Stimulated activated CD4-positive, alpha-beta T cell treated with anti-CD3 and anti-CD28 coated beads, Interleukin-2, amount 100 ng/mL, for 4 hours (primary cell): ENCODE results near the gene ZACN.
"Not testable (repeated sequence)": the region's sequence is repeated elsewhere in the genome, so short reads cannot be mapped to it uniquely, and the experiment has no call there.

ENCODE experiments used
- DNase-seq: peaks from one replicate; pipeline ENCODE4 v3.0.0-alpha.2; 2020; ENCODE audit warnings: low read depth

The ZACN gene

DNA sequence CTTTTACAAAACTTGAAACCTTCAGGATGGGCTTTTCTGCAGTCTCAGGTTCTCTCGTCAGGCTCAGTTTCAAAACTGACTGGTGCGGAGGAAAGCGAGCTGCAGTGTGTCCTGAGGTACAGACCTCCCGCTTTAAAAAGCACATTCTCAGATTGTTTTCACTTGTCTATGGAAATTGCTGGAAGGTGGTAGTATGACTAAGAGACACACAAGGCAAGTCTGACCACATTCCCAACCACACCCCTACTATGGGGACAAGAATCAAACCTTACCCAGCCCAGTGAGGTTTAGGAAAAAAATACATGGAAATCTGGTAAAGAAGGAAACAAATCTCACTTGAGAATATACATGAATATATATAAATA is 24.9 kb upstream of the ZACN start:
- DNase-seq: no peak

DNA sequence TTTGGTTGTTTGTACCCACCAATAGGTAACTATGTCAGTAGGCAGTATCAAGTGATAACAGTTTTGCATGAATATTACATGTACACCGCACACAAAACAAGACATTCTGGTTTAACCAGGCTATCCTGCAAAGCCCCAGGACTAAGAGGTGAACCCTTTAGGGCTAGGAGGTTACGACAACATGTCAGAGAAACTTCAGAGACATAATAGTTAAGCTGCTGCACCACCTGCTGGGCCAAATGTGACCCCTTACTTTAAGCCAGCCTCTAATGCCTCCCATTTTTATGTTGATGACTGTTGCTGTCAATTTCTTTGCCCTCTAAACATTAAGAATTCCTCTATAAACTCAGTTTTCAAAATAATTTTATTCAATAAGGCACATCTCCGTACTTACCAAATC is 22.1 kb upstream of the ZACN start:
- DNase-seq: no peak

DNA sequence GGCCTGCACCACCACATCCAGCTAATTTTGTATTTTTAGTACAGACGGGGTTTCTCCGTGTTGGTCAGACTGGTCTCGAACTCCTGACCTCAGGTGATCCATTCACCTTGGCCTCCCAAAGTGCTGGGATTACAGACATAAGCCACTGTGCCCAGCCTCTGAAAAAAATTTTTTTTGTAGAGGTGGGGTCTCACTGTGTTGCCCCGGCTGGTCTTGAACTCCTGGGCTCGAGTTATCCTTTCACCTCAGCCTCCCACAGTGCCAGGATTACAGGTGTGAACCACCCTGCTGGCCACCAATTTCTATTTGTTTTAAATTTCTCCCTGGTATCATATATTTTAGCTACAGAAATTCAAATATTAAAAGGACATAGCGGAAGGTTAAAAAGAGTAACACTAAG is 20.7 kb upstream of the ZACN start:
- DNase-seq: not testable (repeated sequence)

DNA sequence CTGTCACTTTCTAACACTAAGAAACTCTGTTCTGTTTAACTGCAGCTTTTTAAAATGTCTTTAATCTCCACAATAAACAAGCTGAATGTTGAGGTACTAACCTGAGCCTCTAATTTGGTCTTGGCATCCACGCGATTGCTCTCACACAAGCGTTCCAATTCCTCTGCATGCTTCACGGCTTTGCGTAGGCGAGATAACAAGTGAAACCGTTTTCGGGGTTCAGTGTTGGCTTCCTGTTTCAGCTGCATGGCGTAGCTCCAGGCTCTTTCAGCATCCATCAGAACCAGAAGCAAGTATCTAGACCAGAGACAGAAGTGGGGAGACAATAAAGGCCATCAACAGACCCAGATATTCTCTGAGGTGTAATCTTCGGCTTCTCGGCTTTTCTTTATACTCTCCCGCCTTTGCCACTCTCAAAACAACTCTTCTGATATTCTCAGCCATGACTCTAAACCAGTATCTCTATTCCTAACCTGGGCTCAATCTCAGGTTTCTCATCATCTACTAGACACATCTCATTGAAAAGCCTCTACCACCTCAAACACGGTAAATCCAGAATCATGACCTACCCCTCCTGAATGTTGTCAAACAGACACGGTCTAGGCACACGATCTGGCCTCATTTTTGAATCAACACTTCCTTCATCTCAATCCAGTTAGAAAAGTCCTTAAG is 15.0 kb upstream of the ZACN start:
- peak; percentile 55 for DNase-seq

DNA sequence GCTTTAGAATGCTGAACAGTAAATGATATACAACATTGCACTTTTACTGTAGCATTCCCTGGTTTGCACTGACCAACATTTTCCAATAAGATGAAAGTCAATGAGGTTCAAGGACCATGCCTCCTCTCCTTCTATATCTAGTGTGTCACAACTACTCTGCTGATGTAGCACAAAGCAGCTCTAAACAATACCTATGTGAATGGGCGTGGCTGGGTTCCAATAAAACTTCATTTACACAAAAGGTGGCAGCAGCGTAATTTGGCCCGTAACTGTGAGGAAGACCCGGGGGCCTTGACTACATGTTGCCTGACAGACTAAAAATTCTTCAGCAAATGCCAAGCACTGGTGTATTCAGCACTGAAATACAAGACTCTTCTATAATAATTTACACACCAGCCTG is 13.2 kb upstream of the ZACN start:
- no peak for DNase-seq

DNA sequence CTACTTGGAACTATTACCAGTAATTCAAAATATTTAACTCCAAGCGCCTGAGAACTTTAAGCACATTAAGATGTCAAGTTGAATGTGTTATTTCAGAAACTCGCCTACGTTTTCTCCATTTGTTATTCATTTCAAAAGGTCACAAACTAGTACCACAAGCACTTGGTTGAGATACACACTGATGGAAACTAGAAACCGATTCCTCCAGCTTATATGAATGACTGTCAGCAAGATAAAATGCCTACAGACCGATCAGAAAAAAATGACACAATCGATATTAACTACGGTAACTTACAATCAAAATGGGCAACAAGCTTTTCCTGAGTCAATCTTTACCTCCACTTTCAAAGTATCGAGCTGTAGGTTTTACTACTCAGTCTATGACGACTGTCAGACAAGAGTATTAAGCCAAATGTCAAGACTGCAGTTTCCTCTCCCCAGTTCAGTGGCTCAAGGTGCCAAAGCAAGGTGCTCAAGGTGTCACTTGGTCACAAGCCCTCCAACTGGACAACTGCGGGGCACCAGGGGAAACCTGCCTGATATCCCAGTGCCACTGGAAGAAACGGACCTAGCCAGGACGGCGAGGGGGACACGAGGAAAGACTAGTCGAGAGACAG is 7.3 kb upstream of the ZACN start:
- no peak for DNase-seq

DNA sequence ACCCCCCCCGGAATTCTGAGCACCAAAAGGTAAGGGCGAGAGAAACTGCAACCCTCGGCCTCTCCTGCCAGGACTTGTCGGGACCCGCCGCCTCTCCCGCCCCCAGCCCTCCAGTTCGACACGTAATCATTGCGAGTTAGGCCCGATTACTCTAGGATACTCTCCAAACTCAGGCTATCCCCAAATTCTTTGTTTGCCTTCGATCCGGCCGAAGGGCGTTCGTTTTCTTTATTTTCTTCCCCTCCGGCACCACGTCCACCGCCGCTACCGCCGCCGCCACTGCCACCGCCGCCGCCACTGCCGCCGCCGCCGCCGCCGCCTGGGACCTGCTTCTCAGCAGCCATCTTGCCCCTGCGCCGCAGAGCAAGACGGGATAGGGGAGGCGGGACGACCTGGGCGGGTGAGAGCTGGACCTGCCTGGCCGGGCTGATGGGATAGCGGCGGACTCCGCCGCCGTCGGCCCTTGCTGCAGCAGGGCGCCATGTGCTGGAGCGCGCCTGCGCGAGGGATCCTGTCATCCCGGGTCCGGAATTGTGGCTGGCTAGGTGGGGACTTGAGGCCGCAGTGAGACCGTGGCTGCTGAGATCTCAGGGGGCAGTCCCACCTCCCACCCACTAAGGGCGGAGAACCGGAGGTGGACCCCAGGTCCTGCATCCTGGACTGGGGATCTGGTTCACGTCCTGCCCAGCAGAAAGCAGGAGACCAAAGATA is 6.7 kb upstream of the ZACN start, which contains the start of gene SRP68:
Gene SRP68 (minus strand): TSS at position 370 of the 711 bp plus-strand sequence. CDS start 26 bp downstream, at position 344.
- DNase-seq: peak; percentile 79

DNA sequence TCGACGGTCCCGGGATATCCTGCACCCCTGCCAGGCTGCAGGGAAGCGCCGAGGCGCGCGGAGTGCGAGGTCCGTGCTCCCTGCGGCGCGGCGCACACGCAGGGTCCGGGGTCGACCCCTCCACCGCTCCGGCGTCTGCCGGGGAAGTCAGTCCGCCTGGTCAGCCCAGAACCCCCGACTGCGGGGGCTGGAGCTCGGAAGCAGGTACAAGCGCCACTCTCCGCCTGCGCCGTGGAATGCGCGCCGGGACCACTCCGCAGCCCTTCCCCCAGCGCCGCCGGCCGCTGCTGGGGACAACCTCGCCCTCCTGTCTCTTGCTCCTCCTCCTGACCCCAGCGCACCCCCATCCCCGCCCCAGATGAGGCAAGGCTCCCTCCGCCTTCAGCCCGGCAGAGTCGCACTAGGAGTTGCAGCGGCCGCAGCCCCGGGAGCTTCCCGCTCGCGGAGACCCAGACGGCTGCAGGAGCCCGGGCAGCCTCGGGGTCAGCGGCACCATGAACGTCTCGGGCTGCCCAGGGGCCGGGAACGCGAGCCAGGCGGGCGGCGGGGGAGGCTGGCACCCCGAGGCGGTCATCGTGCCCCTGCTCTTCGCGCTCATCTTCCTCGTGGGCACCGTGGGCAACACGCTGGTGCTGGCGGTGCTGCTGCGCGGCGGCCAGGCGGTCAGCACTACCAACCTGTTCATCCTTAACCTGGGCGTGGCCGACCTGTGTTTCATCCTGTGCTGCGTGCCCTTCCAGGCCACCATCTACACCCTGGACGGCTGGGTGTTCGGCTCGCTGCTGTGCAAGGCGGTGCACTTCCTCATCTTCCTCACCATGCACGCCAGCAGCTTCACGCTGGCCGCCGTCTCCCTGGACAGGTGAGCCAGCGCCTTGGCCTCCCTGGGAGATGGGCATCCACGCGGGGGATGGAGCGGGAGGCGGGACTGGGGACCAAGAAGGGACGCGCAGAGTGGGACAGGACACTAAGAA is 4.3 kb upstream of the ZACN start, which contains the start of gene GALR2:
Gene GALR2 (plus strand): TSS at position 392 of the 974 bp plus-strand sequence. CDS start 103 bp downstream, at position 495.
- no peak for DNase-seq

DNA sequence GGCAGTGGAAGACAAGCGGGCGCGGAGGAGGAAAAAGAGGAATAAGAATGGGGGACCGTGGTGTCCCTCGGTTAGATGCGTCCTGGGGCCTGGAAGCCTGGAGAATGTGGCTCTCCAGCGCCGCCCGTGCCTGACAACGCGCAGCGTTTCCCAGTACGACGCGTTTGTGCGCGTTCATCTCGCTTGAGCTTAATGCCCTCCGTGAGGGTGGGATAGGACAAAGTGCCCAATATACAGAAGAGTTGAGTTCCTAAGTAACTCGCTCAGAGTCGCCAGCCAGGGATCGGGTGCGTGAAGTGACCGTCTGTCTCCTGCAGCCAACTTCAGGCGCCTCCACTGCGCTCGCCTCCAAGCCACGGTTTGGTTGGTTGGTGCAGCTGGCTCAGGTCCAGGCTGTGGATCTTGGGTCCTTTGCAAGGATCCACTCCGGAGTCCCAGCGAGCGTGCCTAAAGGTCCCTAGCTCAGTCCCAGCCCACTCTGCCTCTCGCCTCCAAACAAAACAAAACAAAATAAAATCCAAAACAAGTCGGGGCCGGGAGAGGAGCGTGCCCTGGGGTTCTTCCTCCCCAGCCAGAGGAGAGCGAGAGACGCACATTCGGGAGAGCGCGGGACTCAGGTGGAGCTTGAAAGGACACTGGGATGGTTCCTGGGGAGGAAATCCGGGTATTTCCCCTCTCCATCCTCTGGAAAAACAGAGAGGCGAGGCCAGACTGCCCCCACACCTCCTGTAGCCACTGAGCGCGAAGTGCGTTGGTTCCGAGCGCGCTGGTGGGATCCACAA is 3.4 kb upstream of the ZACN start:
- DNase-seq: no peak

DNA sequence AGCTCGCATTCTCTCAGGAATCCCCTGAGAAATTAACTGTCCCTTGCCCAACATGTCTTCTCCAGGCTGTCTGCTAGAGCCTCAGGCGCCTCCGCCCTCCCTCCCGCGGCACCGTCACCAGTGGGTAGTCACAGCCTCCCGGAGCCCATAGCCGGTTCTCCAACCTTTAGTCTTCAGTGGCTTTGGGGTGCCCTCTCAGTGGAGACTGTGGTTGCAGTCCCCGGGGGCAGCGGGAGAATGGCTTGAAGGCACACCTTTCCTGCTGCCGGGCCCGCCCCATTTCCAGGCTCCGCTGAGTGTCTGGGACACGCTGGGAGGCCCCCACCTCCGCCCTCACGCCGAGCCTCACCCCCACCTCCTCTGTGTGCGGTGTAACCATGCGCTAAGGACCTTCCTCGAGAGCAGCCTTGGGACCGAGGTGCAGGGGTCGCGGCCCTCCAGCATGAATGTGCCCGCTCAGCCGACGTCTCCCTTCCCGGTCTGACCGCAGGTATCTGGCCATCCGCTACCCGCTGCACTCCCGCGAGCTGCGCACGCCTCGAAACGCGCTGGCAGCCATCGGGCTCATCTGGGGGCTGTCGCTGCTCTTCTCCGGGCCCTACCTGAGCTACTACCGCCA is 2.7 kb upstream of the ZACN start:
- DNase-seq: no peak

DNA sequence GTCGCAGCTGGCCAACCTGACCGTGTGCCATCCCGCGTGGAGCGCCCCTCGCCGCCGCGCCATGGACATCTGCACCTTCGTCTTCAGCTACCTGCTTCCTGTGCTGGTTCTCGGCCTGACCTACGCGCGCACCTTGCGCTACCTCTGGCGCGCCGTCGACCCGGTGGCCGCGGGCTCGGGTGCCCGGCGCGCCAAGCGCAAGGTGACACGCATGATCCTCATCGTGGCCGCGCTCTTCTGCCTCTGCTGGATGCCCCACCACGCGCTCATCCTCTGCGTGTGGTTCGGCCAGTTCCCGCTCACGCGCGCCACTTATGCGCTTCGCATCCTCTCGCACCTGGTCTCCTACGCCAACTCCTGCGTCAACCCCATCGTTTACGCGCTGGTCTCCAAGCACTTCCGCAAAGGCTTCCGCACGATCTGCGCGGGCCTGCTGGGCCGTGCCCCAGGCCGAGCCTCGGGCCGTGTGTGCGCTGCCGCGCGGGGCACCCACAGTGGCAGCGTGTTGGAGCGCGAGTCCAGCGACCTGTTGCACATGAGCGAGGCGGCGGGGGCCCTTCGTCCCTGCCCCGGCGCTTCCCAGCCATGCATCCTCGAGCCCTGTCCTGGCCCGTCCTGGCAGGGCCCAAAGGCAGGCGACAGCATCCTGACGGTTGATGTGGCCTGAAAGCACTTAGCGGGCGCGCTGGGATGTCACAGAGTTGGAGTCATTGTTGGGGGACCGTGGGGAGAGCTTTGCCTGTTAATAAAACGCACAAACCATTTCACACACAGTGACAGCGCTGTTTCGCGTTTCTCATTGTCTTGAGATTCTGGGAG is 2.0 kb upstream of the ZACN start:
- DNase-seq: peak; percentile 21

DNA sequence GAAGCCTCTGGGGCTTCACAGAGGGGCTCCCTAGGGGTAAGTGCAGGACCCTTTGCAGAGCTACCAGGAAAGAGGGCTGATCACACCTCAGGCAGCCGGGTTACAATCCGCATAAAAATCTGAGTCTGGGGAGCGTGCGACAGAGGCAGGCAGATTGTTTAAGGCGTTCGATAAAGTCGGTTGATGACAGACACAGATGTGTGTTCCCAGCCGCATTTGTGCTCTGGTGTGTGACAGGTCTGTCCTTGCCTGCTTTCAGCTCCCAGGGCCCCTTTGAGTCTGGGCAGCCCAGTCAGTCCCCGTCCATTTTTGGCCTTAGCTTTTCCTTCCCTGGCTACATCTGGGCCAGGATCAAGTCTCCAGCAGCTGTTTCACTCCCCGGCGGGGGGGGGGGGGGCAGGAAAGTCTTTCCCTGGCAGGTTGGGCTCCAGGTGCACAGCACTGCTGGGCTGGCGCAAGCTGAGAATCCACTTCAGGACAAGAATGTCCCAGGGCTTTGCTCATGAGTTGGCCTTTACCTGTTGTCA is 1.3 kb upstream of the ZACN start:
- no peak for DNase-seq

DNA sequence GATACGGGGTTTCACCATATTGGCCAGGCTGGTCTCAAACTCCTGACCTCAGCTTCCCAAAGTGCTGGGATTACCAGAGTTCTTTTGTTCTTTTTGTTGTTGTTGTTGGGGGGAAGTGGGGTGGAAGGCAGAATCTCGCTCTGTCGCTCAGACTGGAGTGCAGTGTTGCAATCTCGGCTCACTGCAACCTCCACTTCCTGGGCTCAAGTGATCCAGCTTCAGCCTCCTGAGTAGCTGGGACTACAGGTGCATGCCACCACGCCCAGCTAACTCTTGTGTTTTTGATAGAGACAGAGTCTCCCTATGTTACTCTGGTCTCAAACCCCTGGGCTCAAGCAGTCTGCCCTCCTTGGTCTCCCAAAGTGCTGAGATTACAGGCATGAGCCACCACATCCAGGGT is 612 bp upstream of the ZACN start:
- not testable (repeated sequence) for DNase-seq

DNA sequence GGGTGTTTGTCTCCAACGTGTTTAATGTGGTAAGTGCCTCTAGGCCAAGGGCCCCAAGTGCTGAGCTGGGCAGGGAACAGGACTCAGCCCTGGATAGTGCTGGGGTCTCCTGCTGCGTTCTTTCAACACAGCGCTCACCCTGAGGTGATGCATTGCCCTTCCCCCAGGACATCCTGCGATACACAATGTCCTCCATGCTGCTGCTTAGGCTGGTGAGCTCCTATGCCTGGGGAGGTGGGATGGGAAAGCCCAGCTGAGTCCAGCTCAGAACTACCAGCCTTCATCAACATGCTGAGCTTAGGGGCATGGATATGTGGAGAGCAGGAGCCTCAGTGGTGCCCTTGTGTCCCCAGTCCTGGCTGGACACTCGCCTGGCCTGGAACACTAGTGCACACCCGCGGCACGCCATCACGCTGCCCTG is 563 bp downstream of the ZACN start:
- DNase-seq: no peak

DNA sequence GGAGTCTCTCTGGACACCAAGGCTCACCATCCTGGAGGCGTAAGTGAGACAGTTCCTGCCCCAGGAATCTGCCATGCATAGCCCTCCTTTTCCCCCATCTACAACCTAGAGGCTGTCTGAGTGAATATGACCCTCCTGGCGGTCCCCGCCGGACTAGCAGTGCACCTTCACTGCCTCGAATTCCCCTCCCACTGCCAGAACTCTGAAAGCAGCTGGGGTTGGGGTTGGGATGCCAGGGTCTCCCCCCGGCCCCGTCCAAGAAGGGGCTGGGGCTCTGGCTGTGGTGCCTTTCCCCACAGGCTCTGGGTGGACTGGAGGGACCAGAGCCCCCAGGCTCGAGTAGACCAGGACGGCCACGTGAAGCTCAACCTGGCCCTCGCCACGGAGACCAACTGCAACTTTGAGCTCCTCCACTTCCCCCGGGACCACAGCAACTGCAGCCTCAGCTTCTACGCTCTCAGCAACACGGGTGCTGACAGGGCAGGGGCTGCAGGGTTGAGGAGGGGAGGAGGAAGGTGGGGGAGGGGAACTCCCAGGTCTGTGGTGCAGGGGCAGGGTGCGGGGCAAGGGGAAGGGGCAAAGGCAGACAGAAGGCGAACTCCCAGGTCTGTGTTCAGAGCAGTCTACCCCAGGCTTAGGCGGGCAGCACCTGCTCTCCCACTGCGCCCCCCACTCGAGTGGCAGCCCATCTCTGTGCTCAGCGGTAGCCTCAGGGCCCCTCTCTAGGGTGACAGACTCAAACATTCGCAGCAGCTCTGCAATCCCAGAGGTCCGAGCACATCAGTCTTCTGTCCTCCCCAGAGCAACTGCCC is 1.2 kb downstream of the ZACN start:
- no peak for DNase-seq

DNA sequence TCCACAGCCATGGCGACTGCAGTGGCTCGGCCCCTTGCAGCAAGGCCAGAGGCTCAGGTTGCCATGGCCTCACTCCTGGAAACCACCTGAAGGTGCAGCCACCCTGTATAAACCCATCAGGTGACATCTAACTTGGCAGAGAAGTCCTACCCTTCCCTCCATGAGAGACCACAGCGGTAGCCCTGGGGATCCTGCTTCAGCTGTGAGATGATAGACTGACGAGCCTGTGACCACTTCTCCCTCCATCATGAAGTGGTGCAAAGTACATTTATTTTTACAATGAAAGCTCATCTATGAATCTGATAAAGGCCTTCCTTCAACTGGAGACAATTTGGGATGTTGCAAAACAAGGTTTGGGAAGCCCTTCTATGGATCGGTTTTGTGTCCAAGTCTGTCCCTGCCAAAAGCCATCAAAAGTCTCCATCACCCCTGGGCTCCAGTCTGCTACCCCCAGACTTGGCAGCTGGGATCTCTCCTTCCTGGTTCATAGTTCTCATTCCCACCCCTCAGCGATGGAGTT is 1.8 kb downstream of the ZACN start:
- no peak for DNase-seq

DNA sequence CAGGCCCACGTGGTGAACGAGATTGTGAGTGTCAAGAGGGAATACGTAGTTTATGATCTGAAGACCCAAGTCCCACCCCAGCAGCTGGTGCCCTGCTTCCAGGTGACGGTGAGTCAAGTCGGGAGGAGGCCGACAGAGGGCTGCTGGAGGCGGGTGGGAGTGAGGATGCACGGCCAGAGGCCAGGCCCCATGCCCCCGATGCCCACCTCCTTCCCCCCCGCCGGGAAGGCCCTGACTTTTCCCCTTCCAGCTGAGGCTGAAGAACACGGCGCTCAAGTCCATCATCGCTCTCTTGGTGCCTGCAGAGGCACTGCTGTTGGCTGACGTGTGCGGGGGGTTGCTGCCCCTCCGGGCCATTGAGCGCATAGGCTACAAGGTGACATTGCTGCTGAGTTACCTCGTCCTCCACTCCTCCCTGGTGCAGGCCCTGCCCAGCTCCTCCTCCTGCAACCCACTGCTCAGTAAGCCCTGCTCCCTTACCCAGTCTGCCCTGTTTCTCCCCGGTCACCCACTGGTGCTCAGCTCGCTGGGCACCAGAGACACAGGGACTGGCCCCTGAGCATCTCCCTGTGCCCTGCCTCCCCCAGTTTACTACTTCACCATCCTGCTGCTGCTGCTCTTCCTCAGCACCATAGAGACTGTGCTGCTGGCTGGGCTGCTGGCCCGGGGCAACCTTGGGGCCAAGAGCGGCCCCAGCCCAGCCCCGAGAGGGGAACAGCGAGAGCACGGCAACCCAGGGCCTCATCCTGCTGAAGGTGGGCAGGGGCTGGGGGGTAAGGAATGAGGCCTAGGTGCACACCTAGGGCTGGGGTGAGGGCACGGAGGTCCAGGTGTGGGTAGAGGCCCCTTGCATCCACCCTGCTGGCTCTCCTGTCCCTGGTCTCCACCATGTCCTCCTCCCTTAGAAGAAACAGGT is 2.6 kb downstream of the ZACN start:
- no peak for DNase-seq
